ENCODE results near the gene SPINT3.

DNA sequence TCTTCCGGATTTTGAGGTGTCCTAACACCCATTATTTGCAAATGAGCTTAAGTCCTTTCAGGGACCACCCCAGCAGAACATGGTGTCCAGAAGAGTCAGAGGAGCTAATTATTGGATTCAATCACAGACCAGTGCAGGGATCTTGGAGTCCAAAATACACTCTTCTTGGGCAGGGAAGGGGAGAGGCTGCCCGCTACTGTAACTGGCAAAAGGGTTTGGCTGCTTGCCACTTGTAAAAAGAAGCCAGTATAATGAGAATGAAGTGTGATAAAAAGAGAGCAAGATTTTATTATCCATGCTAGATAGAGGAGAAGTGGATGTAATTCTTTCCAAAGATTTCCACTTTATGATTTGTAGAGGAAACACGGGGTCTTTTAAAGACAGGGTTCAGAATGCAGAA, 19.3 kb downstream of the SPINT3 start:
- TF ChIP-seq, protein P1, sequence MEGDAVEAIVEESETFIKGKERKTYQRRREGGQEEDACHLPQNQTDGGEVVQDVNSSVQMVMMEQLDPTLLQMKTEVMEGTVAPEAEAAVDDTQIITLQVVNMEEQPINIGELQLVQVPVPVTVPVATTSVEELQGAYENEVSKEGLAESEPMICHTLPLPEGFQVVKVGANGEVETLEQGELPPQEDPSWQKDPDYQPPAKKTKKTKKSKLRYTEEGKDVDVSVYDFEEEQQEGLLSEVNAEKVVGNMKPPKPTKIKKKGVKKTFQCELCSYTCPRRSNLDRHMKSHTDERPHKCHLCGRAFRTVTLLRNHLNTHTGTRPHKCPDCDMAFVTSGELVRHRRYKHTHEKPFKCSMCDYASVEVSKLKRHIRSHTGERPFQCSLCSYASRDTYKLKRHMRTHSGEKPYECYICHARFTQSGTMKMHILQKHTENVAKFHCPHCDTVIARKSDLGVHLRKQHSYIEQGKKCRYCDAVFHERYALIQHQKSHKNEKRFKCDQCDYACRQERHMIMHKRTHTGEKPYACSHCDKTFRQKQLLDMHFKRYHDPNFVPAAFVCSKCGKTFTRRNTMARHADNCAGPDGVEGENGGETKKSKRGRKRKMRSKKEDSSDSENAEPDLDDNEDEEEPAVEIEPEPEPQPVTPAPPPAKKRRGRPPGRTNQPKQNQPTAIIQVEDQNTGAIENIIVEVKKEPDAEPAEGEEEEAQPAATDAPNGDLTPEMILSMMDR (IDR thresholded peaks at IDR 0.05) = no peak
- no peak for TF ChIP-seq POLR2AphosphoS5 (IDR thresholded peaks at IDR 0.05)
- no peak for TF ChIP-seq POLR2A (IDR thresholded peaks at IDR 0.05)
